Right lobe of liver (tissue), 6 donors: Measurements from ENCODE around the gene HYI. TPM values are rescaled to one million over a fixed set of nuclear protein-coding genes. Genes with fewer than 3 reads are reported as not detected.
A peak's percentile ranks its signal among the peaks of the same experiment; 100 is the strongest.

Source experiments
- ATAC-seq, 4 donors: fragments of 200-7000 bp; cut with Tn5 transposase; one replicate each; pipeline ENCODE4 v1.9.1; 2020; ENCODE audit warnings: mild to moderate bottlenecking in 4 of 4, moderate library complexity in 4 of 4
- DNase-seq, 3 donors: peaks; one replicate each; pipeline ENCODE4 v3.0.0-alpha.2; 2020
- H3K27ac ChIP-seq, 3 donors: fragments of 200-600 bp; one replicate each; pipeline ENCODE4 v1.8.0; 2022
- H3K27me3 ChIP-seq, 2 donors: fragments of 200-600 bp; one replicate each; pipeline ENCODE4 v1.8.0; 2022
- H3K36me3 ChIP-seq, 4 donors: fragments of 200-600 bp; sonication (generic) in 1 of 4; one replicate each; pipeline versions ENCODE4 v1.5.1 to v1.8.0; 2017 to 2022; ENCODE audit warnings: control low read depth in 1 of 4
- H3K4me1 ChIP-seq, 4 donors: fragments of 200-600 bp; sonication (generic) in 1 of 4; one replicate each; pipeline versions ENCODE4 v1.5.1 to v1.8.0; 2017 to 2022; ENCODE audit warnings: control low read depth in 1 of 4
- H3K4me3 ChIP-seq, 3 donors: fragments of 200-600 bp; one replicate each; pipeline ENCODE4 v1.8.0; 2022
- H3K9me3 ChIP-seq, 4 donors: fragments of 200-600 bp; sonication (generic) in 1 of 4; one replicate each; pipeline versions ENCODE4 v1.5.1 to v1.8.0; 2017 to 2022; ENCODE audit warnings: control low read depth in 1 of 4
- CTCF ChIP-seq, 4 donors: fragments of 200-600 bp in 3 of 4; fragments of 450-650 bp in 1 of 4; IDR thresholded peaks; one replicate each; pipeline versions ENCODE4 v1.5.1 to v1.8.0; 2016 to 2022; ENCODE audit warnings: antibody characterized with exemption in 4 of 4, mild to moderate bottlenecking in 2 of 4
- POLR2A ChIP-seq: fragments of 450-650 bp; IDR thresholded peaks from one replicate; pipeline ENCODE4 v1.6.1; 2017; ENCODE audit warnings: antibody characterized with exemption, mild to moderate bottlenecking
- WGBS: methylation state at CpG from one replicate; pipeline ENCODE4 v1.1.6; 2018; ENCODE audit warnings: low coverage, low lambda C conversion rate; ENCODE audit not compliant: insufficient coverage; ENCODE audit errors: missing lambda C conversion rate; 5-methylcytosine and 5-hydroxymethylcytosine counted together
- intact Hi-C, 2 donors: fragments of 100-400 bp; cut with DNase I; formaldehyde crosslinking; loops; one replicate each; pipeline versions ENCODE4 v1.11.2 to v1.14.1; 2022
- total RNA-seq, 6 experiments: library from RNA; depleted of rRNA in 2 of 6; stranded (reverse); fragments of >200 nt in 2 of 6; fragmentation: NEBNext Ultra II Directional in 3 of 6; extraction: Animal tissue kit (Norgen Biotek cat#: 25700) in 3 of 6; gene quantifications; one replicate each; pipeline versions ENCODE4 v1.1.0 to v1.2.4, GENCODE V29; 2016 to 2023
- donor health status: DM: no; HTN: yes; CAD: no.
- donor health status: DM: no; HTN: no; CAD: no.
- donor health status: DM: no; HTN: no; CAD: no.
- donor health status: DM: no; HTN: yes; CAD: no.
- donor health status: DM: no; HTN: yes; CAD: no.

HYI gene
- total RNA-seq, 6 experiments from 2014 or later = 33.8 to 52.9 (median 41.9) TPM

- H3K36me3 ChIP-seq = peaks cover 2 to 45% (median 11%) of the 10 kb centered on the region in 4 donors
- no peaks in the 10 kb centered on the region for H3K9me3 ChIP-seq
- no peak overlapping the region for H3K27ac ChIP-seq
- DNase-seq = peak in 2 of 3 donors; percentile 19 to 39
- H3K27me3 ChIP-seq = no peaks in the 10 kb centered on the region
- peaks cover 0 to 33% (median 8%) of the 10 kb centered on the region in 4 donors for H3K4me1 ChIP-seq
- no CpG with 5 or more reads among the region's 5 CpGs for WGBS
- intact Hi-C loops = no loop called here
- H3K4me3 ChIP-seq = no peak overlapping the region
- TF ChIP-seq CTCF (IDR thresholded peaks at IDR 0.05) (no peak), POLR2A (no peak)
- ATAC-seq = no peak
Measured at GRCh38 chr1:43449708-43450069, 4.0 kb downstream of the HYI start.

GRCh38 chr1:43448955-43449707 is 4.6 kb downstream of the HYI start:
- intact Hi-C loops = no loop called here
- no peak for ATAC-seq
- Histone ChIP-seq H3K36me3 (peaks cover 2 to 45% (median 11%) of the 10 kb centered on the region in 4 donors), H3K4me1 (peaks cover 0 to 33% (median 8%) of the 10 kb centered on the region in 4 donors), H3K27me3 (no peaks in the 10 kb centered on the region), H3K9me3 (no peaks in the 10 kb centered on the region), H3K4me3 (no peak overlapping the region), H3K27ac (peak overlapping the region; percentile 52 to 85 (median 77))
- TF ChIP-seq POLR2A = no peak
- TF ChIP-seq CTCF (IDR thresholded peaks at IDR 0.05) = no peak
- peak in 2 of 3 donors; percentile 17 to 44 for DNase-seq
- WGBS = 87% methylated on average over 7 of the region's 11 CpGs

- ATAC-seq (peak; percentile 72 to 88 (median 86)), DNase-seq (peak; percentile 78 to 92 (median 85))
- H3K4me3 ChIP-seq = no peak overlapping the region
- no peak for TF ChIP-seq CTCF (IDR thresholded peaks at IDR 0.05)
- peak; percentile 54 for TF ChIP-seq POLR2A
- intact Hi-C loops = no loop called here
- peaks cover 0 to 31% (median 8%) of the 10 kb centered on the region in 4 donors for H3K4me1 ChIP-seq
- WGBS = 34% methylated on average over 3 of the region's 25 CpGs
- H3K27ac ChIP-seq = peak overlapping the region; percentile 52 to 85 (median 77)
- H3K9me3 ChIP-seq = no peaks in the 10 kb centered on the region
- H3K27me3 ChIP-seq = no peaks in the 10 kb centered on the region
- peaks cover 2 to 55% (median 11%) of the 10 kb centered on the region in 4 donors for H3K36me3 ChIP-seq
Measured at GRCh38 chr1:43447891-43448708, 5.6 kb downstream of the HYI start.

GRCh38 chr1:43446881-43447835 is 6.6 kb downstream of the HYI start:
- Histone ChIP-seq H3K27me3 (no peaks in the 10 kb centered on the region), H3K4me3 (no peak overlapping the region), H3K4me1 (peaks cover 0 to 25% (median 8%) of the 10 kb centered on the region in 4 donors), H3K36me3 (peaks cover 2 to 61% (median 11%) of the 10 kb centered on the region in 4 donors), H3K27ac (no peak overlapping the region), H3K9me3 (no peaks in the 10 kb centered on the region)
- ATAC-seq (no peak), DNase-seq (peak; percentile 29 to 55 (median 43))
- intact Hi-C loops = no loop called here
- TF ChIP-seq POLR2A (no peak), CTCF (IDR thresholded peaks at IDR 0.05) (no peak)
- WGBS = 83% methylated on average over 3 of the region's 19 CpGs
